ENCODE measurements around the gene PARVG.

PARVG gene

GRCh38 chr22:44195189-44195871 is 14.6 kb downstream of the PARVG start:
- no peak for DNase-seq (ENCODE audit: low read depth)

- no peak for DNase-seq (ENCODE audit: low read depth)
Measured at GRCh38 chr22:44196241-44196640, 15.5 kb downstream of the PARVG start.

- no peak for DNase-seq (ENCODE audit: low read depth)
Measured at GRCh38 chr22:44196731-44197131, 16.0 kb downstream of the PARVG start.

GRCh38 chr22:44197271-44197670 is 16.5 kb downstream of the PARVG start:
- DNase-seq (ENCODE audit: low read depth) = no peak

GRCh38 chr22:44199164-44199563 is 18.4 kb downstream of the PARVG start:
- DNase-seq (ENCODE audit: low read depth) = no peak

- no peak for DNase-seq (ENCODE audit: low read depth)
Measured at GRCh38 chr22:44199866-44200265, 19.1 kb downstream of the PARVG start.

DNA sequence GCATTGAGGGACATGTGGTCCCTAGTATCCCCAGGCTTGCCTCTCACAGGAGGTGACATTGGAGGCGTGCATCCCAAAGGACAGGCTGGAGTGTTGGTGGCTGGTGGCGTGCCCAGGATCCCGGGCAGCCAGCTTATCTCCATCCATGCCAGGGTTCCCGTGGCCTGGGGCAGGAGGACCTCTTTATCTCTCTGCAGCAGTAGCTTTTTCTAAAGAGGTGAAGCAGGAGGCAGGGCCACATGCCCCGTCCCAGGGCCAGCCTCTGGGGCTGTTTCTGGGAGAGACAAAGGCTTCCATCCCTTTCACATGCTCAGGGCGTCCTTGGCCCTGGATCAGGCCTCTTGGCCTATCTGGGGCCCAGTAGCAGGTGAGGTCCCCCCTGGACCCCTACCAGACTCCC is 19.7 kb downstream of the PARVG start:
- DNase-seq (ENCODE audit: low read depth) = no peak

- DNase-seq (ENCODE audit: low read depth) = no peak
Measured at GRCh38 chr22:44200855-44201550, 20.3 kb downstream of the PARVG start.

DNA sequence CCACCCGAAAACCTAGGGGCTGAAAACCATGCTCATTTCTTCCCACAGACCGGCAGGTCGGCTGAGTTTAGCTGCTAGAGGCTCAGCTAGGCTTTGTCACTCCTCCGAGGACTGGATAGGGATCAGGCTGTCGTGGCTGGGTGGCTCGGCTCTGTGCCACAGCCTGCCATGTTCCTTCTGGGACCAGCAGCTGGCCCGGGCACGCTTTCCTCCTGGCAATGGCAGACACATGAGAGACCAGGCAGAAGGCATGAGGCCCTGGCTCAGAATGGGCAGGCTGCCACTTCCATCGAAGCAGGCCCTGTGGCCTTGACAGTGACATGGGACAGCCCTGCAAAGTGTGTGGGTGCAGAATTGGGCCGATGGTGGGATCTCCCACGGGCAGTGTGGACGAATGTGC is 20.9 kb downstream of the PARVG start:
- DNase-seq (ENCODE audit: low read depth) = no peak

DNA sequence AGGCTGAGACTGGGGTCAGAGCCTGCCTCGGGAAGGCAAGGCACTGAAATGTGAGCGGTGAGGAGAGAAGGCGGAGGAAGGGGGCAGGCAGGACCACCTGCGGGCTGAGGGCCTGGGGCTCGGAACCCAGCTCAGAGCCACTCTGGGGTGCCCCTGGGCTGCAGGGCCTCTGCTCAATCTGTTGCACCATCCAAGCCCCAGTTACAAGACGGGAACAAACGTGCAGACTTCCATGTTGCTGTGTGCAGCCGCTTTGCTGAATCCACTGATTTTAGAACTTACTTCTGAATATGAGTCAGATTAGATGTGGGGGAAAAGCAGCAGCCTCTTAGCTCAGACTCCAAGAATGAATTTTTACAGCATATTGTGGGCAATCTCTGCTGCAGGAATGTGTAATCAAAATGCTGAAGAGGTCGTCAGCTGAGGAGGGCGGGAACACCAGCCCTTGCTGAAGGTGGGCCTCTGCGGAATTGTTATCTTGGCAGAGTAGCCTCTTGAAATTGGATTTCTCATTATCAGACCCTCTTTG is 21.6 kb downstream of the PARVG start:
- DNase-seq (ENCODE audit: low read depth) = no peak

DNA sequence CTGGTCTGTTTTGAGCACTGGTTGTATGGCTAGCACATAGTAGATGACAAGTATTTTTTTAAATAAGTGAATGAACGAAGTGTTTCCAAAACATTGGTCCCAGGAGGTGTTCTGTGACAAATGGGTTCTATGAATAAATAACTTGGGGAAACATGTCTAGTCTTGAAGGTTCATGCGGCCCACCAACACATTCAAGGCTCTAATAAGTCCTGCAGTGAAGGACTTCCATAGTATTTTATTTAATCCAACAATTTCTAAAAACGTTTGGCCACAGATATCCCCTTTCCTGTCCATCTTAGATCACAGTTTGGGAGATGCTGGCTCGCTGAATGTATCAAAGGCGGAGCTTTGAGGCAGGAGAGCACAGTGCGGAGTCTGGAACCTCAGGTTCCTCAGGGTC is 22.5 kb downstream of the PARVG start:
- DNase-seq (ENCODE audit: low read depth) = no peak

DNA sequence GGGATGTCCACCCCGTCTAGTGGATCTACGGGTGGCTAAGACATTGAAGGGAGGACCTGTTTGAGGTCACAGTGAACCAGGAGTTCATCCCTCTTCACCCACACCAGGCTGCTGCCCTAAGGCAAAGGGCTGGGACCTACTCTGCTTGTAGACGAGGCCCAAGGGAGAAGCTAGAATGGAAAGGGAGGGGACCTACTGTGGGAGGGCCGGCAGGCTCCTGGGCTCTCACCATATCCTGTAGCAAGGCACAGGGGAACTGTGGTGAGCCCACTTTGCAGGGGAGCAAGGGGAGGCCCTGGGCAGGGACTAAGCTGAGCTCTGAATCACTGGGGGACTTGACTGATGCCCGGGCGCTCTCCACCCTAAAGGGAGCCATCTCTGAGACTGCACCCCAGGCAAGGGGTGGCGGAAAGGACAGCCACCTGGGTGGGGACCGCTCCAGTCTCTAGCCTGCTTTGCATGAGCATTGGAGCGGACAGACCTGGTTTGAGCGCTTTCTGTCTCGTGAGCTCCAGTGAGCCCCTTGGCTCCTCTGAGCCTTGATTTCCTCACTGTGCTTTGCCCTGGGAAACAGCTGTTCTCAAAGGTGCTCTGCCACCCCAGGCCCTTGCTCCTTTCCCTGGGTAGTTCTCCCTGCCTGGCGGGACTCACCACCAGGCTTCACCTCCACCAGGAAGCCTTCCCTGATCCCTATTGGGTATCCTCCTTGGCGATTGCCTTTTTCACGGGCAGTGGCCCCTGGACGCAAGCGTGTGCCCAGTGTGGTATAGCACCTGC is 24.2 kb downstream of the PARVG start:
- DNase-seq (ENCODE audit: low read depth) = no peak

DNA sequence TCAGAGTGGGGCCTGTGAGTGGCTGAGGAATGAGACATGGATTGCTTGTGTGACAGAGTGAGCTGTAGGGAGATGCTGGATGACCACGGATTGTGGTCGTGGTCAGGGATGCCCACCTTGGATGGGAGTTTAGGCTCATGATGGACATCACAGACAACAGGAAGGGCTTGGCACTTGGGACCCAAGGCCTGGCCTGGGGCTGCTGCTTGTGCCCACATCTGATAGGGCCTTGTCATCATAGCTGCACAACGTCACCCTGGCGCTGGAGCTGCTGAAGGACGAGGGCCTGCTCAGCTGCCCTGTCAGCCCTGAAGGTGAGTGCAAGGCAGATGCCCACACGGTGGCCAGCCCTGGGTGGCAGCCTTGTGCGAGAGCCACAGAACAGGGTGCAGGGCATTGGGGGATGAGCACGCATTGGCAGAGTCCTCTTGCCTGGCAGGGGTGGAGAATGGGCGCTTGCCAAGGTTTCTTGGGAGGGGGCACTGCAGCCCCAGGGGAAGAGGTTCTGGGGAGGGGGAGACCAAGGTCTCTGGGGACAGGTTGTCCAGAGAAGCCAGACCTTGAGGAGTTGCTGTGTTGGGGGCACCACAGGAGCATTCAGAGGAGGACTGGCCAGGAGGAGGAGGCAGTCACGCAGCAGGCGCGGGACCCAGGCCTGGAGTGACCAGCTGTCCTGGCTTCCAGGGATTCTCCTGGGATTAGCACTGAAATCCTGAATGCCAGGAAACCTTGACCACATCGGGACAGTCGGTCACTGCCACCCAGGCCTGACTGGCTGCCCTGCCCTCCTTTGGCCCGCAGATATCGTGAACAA is 25.0 kb downstream of the PARVG start:
- no peak for DNase-seq (ENCODE audit: low read depth)

DNA sequence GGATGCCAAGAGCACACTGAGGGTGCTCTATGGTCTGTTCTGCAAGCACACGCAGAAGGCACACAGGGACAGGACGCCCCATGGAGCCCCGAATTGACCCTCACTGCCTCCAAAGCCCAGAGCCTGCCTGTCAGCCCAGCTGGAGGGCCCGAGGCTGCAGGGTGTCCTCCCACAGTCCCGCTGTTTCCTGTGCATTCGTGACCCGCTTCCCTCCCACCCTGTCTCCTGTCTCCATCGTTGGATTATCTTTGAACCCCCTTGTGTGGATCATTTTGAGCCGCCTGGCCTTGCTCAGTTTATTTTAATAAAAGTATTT is 25.6 kb downstream of the PARVG start:
- no peak for DNase-seq (ENCODE audit: low read depth)

- no peak for DNase-seq (ENCODE audit: low read depth)
Measured at GRCh38 chr22:44206696-44207095, 26.0 kb downstream of the PARVG start.

DNA sequence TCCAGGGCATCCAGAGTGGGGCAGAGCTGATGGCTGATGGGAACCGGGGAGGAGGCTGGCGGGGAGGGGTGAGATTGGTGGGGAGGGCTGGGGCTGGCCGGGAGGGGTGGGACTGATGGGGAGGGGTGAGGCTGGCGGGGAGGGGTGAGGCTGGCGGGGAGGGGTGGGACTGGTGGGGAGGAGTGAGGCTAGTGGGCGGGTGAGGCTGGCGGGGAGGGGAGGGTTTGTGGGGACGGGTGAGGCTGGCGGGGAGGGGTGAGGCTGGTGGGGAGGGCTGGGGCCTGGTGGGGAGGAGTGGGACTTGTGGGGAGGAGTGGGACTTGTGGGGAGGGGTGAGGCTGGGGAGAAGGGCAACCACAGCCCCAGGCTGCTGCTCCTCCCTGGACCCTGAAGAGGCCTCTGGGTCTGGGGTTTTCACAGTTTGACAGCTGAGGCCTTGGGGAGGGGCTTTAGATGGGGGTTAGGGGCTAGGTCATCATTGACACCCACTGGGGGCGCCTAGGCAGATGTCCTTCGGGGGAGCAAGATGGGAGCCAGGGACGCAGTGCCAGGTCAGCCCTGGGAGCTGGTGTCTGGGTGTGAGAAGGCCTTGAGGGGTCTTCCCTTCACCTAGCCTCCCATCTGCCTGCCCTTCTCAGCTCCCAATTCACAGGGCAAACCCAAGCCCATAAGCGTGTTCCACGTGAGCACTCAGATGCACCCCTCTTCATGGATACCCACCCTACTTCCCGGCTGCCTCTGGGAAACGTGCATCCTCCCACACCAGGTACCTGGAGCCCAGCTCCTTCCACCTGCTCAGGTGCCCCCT is 26.7 kb downstream of the PARVG start:
- DNase-seq (ENCODE audit: low read depth) = no peak

GRCh38 chr22:44207981-44208317 is 27.2 kb downstream of the PARVG start:
- DNase-seq (ENCODE audit: low read depth) = no peak

- DNase-seq (ENCODE audit: low read depth) = no peak
Measured at GRCh38 chr22:44209343-44209742, 28.6 kb downstream of the PARVG start.

DNA sequence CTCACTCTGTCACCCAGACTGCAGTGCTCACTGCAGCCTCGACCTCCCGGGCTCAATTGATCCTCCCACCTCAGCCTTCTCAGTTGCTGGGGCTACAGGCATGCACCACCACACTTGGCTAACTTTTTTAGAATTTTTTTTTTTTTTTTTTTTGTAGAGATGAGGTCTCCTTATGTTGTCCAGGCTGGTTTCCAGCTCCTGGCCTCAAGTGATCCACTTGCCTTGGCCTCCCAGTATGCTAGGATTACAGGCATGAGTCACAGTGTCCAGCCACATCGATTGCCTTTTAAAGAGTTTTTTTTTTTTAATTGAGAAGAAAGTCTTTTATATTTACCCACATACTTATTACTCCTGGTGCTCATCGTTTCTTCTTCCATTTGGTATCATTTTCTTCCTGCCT is 30.0 kb downstream of the PARVG start:
- no peak for DNase-seq (ENCODE audit: low read depth)

GRCh38 chr22:44211256-44211945 is 30.7 kb downstream of the PARVG start:
- no peak for DNase-seq (ENCODE audit: low read depth)
